ENCODE data around the gene RPL10A. TPM values are rescaled to one million over a fixed set of nuclear protein-coding genes. Genes with fewer than 3 reads are reported as not detected.

The RPL10A gene
- total and polyA plus RNA-seq, 2 of the 8 experiments (the other 6 are each of a cell fraction or from before 2014, with no cell fraction given), result 1,893 to 2,948 TPM

DNA sequence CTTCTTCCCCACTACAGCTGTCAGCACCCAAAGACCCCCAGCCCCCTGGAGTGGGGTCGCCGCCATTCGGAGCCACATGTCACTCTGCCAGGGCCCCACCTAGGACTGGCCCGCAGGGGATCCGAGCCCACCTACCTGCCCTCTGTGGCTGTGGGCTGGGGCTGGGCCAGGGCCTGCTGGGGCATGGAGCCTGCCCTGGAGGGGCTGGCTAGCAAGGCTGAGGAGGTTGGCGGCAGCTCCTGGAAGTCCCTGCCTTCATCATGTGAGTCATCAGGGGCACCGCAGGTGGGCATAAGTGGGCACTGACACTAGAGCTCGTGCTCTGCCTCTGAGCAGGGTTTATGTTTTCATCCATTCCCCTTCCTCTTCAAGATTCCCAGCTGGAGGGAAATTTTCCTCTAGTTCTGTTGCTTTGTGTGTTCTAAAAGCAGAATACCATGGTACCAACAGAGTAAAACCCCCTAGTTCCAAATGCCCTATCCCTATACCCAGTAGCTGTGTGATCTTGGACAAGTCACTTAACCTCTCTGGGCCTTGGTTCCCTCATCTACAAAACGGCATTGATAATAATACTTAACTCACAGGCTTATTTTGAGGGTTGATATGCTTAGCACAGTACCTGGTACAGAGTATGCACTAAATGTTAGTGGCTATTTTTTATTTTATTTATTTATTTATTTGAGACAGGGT, 24.7 kb upstream of the RPL10A start:
- Histone ChIP-seq H3K56ac (replicated peaks; ENCODE audit: insufficient read length, low read depth, low read length) (no peak overlapping the region), H2BK5ac (ENCODE audit: low read depth, low read length) (no peak overlapping the region), H3K14ac (ENCODE audit: insufficient read length) (no peak overlapping the region), H3K79me2 (ENCODE audit: control insufficient read depth in 1 of 2, insufficient read depth in 2 of 2, low read length in 2 of 2) (no peaks in the 10 kb centered on the region), H3K4ac (replicated peaks; ENCODE audit: insufficient read length, low read depth, low read length) (no peak overlapping the region), H3K23me2 (ENCODE audit: low read depth, low read length) (no peaks in the 10 kb centered on the region), H2BK120ac (replicated peaks; ENCODE audit: low read depth, low read length) (no peak overlapping the region), H3K36me3 (ENCODE audit: control insufficient read depth in 2 of 4, insufficient read depth in 4 of 4, low read length in 3 of 4) (no peaks in the 10 kb centered on the region), H3K18ac (ENCODE audit: extremely low read depth, low read length) (no peak overlapping the region), H4K8ac (ENCODE audit: extremely low read depth, insufficient read depth, low read length) (no peak overlapping the region), H3K27ac (ENCODE audit: low read depth, low read length) (no peak overlapping the region), H2BK20ac (ENCODE audit: low read length) (no peak overlapping the region), H3K9me3 (ENCODE audit: insufficient read depth in 2 of 2, low read depth in 1 of 2, low read length in 1 of 2) (no peaks in the 10 kb centered on the region), H2AK5ac (ENCODE audit: low read depth, low read length) (no peak overlapping the region), H3K9ac (replicated peaks in 1 of 4; ENCODE audit: extremely low read depth in 1 of 4, low read depth in 3 of 4, low read length in 3 of 4) (no peak overlapping the region), H3K23ac (ENCODE audit: insufficient read length) (no peak overlapping the region), H4K91ac (replicated peaks; ENCODE audit: insufficient read length, low read length) (no peak overlapping the region), H3K4me1 (replicated peaks in 1 of 4; ENCODE audit: control insufficient read depth in 3 of 4, insufficient read depth in 4 of 4, low read length in 3 of 4) (no peaks in the 10 kb centered on the region), H4K20me1 (replicated peaks in 1 of 2; ENCODE audit: control insufficient read depth in 1 of 2, insufficient read depth in 2 of 2, low read length in 2 of 2) (no peaks in the 10 kb centered on the region), H3K27me3 (replicated peaks in 1 of 4; ENCODE audit: control insufficient read depth in 3 of 4, extremely low read depth in 1 of 4, insufficient read depth in 3 of 4, low read length in 3 of 4) (no peaks in the 10 kb centered on the region), H2BK15ac (ENCODE audit: low read length) (no peak overlapping the region), H2BK12ac (ENCODE audit: low read depth, low read length) (no peak overlapping the region), H3K79me1 (ENCODE audit: low read depth, low read length) (no peaks in the 10 kb centered on the region), H3K4me2 (ENCODE audit: insufficient read depth in 1 of 2, low read depth in 2 of 2, low read length in 2 of 2) (no peak overlapping the region), H4K5ac (ENCODE audit: insufficient read length, low read depth, low read length) (no peak overlapping the region), H2AFZ (ENCODE audit: low read length) (no peak overlapping the region), H3K4me3 (ENCODE audit: extremely low read depth in 1 of 4, insufficient read depth in 2 of 4, low read depth in 3 of 4, low read length in 4 of 4) (no peak overlapping the region)
- ChIA-PET POLR2A (ENCODE audit: partially characterized antibody) (interaction anchor here (1.1 kb wide), 1 partner anchor 28 kb away, joined by 3 read pairs; no protein-coding TSS in a partner anchor), CTCF (ENCODE audit: partially characterized antibody) (interaction anchor here (0.7 to 10.5 kb wide), 10 partner anchors 8 to 147 kb away, joined by 3 to 161 read pairs (median 7); partner anchors contain the start of genes DEF6, FANCE, PPARD and RPL10A)
- FAIRE-seq, result no peak
- no peak for DNase-seq (ENCODE audit: low read depth in 1 of 2, low spot score in 2 of 2)
- WGBS, 2 experiments (ENCODE audit: extremely low coverage in 1 of 2, insufficient coverage in 1 of 2, insufficient read length in 1 of 2, insufficient replicate concordance in 2 of 2, low coverage in 1 of 2, low lambda C conversion rate in 2 of 2, missing lambda C conversion rate in 1 of 2), result 83% methylated on average over 9 of the region's 9 CpGs; no CpG with 5 or more reads in 1 of the 2 experiments

Data from H1 (cell line).